Measurements from ENCODE around the gene COL4A2. TPM values are rescaled to one million over a fixed set of nuclear protein-coding genes. Genes with fewer than 3 reads are reported as not detected.

Gene COL4A2
- total RNA-seq, 1 donor from 2014 or later: 120 TPM

- H3K4me1 Mint-ChIP-seq (ENCODE audit: low read depth): no peaks in the 10 kb centered on the region
- peaks cover 4% of the 10 kb centered on the region for H3K36me3 Mint-ChIP-seq (ENCODE audit: insufficient read depth)
- no peak overlapping the region for H3K27ac Mint-ChIP-seq
- H3K4me3 Mint-ChIP-seq (ENCODE audit: low read depth): no peak overlapping the region
- no peak for TF ChIP-seq CTCF (IDR thresholded peaks at IDR 0.05; ENCODE audit: unreplicated experiment)
- DNase-seq (ENCODE audit: low spot score, unreplicated experiment): no peak
- H3K27me3 Mint-ChIP-seq: no peaks in the 10 kb centered on the region
- no peaks in the 10 kb centered on the region for H3K9me3 Mint-ChIP-seq (ENCODE audit: low read depth)
Observed at GRCh38 chr13:110463156-110463555, 156.1 kb downstream of the COL4A2 start.

- Mint-ChIP-seq H3K4me3 (ENCODE audit: low read depth) (no peak overlapping the region), H3K4me1 (ENCODE audit: low read depth) (no peaks in the 10 kb centered on the region), H3K9me3 (ENCODE audit: low read depth) (no peaks in the 10 kb centered on the region), H3K27ac (no peak overlapping the region), H3K27me3 (no peaks in the 10 kb centered on the region), H3K36me3 (ENCODE audit: insufficient read depth) (peaks cover 4% of the 10 kb centered on the region)
- TF ChIP-seq CTCF (IDR thresholded peaks at IDR 0.05; ENCODE audit: unreplicated experiment): no peak
- no peak for DNase-seq (ENCODE audit: low spot score, unreplicated experiment)
Observed at GRCh38 chr13:110463871-110464510, 156.9 kb downstream of the COL4A2 start.

GRCh38 chr13:110464556-110465333 lies 157.7 kb downstream of the COL4A2 start:
- Mint-ChIP-seq H3K27me3 (no peaks in the 10 kb centered on the region), H3K4me1 (ENCODE audit: low read depth) (no peaks in the 10 kb centered on the region), H3K9me3 (ENCODE audit: low read depth) (no peaks in the 10 kb centered on the region), H3K36me3 (ENCODE audit: insufficient read depth) (peaks cover 4% of the 10 kb centered on the region), H3K27ac (no peak overlapping the region), H3K4me3 (ENCODE audit: low read depth) (no peak overlapping the region)
- DNase-seq (ENCODE audit: low spot score, unreplicated experiment): no peak
- TF ChIP-seq CTCF (IDR thresholded peaks at IDR 0.05; ENCODE audit: unreplicated experiment): no peak

- H3K27me3 Mint-ChIP-seq: no peaks in the 10 kb centered on the region
- no peak overlapping the region for H3K4me3 Mint-ChIP-seq (ENCODE audit: low read depth)
- H3K4me1 Mint-ChIP-seq (ENCODE audit: low read depth): no peaks in the 10 kb centered on the region
- TF ChIP-seq CTCF (IDR thresholded peaks at IDR 0.05; ENCODE audit: unreplicated experiment): no peak
- no peaks in the 10 kb centered on the region for H3K9me3 Mint-ChIP-seq (ENCODE audit: low read depth)
- peaks cover 4% of the 10 kb centered on the region for H3K36me3 Mint-ChIP-seq (ENCODE audit: insufficient read depth)
- H3K27ac Mint-ChIP-seq: no peak overlapping the region
- DNase-seq (ENCODE audit: low spot score, unreplicated experiment): no peak
Observed at GRCh38 chr13:110465696-110466095, 158.6 kb downstream of the COL4A2 start.

- no peak for DNase-seq (ENCODE audit: low spot score, unreplicated experiment)
- H3K27me3 Mint-ChIP-seq: no peaks in the 10 kb centered on the region
- no peaks in the 10 kb centered on the region for H3K4me1 Mint-ChIP-seq (ENCODE audit: low read depth)
- H3K27ac Mint-ChIP-seq: no peak overlapping the region
- H3K4me3 Mint-ChIP-seq (ENCODE audit: low read depth): no peak overlapping the region
- peaks cover 4% of the 10 kb centered on the region for H3K36me3 Mint-ChIP-seq (ENCODE audit: insufficient read depth)
- H3K9me3 Mint-ChIP-seq (ENCODE audit: low read depth): no peaks in the 10 kb centered on the region
- TF ChIP-seq CTCF (IDR thresholded peaks at IDR 0.05; ENCODE audit: unreplicated experiment): no peak
Observed at GRCh38 chr13:110466266-110466915, 159.3 kb downstream of the COL4A2 start.
